GM12873 (cell line): ENCODE results near the gene TRPC6.

ENCODE experiments used
- TF ChIP-seq, protein P1 (sequence below): IDR thresholded peaks from 2 replicates; pipeline ENCODE4 v1.5.1; 2012; ENCODE audit warnings: low read depth, mild to moderate bottlenecking, moderate library complexity, low read length, control low read depth; ENCODE audit not compliant: insufficient read depth; ENCODE audit errors: missing control alignments

The TRPC6 gene

DNA sequence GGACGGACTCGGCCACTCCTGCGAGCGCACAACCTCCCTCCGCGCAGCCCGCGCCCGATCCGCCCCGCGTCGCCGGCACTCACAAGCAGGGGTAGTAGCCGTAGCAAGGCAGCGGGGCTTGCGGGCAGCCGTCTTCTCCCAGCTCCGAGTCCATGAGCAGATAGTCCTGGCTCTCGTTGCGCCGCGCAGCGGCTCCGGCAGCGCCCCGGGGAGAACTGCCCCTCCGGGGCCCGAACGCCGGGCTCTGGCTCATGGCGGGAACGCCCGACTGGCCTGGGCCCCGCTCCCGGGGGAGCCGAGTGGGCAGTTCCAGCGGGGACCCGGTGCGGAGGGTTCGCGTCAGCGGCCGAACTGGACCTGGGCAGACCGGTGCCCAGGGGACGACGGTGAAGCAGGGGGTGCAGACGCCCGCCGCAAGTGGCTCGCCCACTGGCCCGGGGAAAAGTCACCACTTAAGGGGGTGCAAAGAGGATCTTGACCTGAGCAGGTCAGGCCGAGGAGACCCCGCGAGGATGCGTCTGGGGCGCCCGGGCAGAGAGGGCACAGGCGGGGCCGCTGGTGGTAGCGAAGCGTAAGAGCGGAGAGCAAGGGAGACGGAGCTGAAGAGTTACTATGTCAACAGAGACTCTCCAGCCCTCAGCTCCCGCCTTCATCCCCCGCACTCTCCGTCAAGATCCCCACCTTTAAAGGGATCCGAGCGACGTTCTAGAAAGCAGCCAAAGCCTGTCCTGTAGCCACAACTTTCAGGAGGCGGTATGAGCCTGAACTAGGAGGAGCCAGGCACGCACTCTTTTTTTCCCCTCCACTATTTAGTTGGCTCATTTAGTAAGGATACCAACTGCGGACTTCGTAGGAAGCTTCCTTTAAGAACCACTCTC lies at the start of gene TRPC6:
Gene TRPC6, minus strand, starts transcription at position 757 of the 878 bp plus-strand sequence. Its CDS starts 504 bp downstream, at position 253.
- TF ChIP-seq, protein P1, sequence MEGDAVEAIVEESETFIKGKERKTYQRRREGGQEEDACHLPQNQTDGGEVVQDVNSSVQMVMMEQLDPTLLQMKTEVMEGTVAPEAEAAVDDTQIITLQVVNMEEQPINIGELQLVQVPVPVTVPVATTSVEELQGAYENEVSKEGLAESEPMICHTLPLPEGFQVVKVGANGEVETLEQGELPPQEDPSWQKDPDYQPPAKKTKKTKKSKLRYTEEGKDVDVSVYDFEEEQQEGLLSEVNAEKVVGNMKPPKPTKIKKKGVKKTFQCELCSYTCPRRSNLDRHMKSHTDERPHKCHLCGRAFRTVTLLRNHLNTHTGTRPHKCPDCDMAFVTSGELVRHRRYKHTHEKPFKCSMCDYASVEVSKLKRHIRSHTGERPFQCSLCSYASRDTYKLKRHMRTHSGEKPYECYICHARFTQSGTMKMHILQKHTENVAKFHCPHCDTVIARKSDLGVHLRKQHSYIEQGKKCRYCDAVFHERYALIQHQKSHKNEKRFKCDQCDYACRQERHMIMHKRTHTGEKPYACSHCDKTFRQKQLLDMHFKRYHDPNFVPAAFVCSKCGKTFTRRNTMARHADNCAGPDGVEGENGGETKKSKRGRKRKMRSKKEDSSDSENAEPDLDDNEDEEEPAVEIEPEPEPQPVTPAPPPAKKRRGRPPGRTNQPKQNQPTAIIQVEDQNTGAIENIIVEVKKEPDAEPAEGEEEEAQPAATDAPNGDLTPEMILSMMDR, result no peak

DNA sequence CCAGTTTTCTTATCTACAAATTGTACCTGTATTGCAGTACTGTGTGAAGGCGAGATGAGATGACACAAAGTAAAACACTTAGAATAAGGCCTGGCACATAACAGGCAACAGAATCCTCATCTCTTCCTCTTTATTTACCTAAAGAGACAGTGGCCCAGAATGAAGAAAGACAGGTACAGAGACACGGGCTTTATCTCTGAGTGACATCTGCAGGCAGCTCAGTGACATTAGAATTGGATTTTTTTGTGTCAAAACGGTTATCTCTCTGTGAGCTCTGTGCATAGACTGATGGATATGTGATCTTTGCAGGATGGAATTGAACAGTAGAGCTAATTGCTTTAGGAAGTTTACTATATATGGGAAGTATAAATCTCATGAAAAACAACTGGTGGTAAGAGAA lies 36.2 kb upstream of the TRPC6 start:
- TF ChIP-seq, protein P1, result peak; percentile 16

DNA sequence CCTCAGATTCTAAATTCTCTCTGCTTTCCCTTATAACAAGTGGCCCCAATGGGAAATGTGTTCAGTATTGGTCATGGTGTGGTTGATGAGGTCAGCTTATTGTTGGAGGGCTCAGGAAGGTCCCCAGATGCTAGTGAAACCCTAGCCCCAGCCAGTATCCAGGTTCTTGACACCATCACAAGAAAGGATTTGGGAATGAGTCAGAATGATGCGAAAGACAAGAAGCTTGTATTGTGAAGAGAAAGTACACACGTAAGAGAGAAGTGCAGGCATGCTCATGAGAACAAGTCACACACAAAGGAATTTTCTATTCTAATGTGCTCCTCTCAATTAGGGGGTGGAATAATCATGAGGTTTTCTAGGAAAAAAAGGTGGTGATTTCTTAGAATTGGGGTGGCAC lies 34.9 kb upstream of the TRPC6 start:
- TF ChIP-seq, protein P1, result no peak

DNA sequence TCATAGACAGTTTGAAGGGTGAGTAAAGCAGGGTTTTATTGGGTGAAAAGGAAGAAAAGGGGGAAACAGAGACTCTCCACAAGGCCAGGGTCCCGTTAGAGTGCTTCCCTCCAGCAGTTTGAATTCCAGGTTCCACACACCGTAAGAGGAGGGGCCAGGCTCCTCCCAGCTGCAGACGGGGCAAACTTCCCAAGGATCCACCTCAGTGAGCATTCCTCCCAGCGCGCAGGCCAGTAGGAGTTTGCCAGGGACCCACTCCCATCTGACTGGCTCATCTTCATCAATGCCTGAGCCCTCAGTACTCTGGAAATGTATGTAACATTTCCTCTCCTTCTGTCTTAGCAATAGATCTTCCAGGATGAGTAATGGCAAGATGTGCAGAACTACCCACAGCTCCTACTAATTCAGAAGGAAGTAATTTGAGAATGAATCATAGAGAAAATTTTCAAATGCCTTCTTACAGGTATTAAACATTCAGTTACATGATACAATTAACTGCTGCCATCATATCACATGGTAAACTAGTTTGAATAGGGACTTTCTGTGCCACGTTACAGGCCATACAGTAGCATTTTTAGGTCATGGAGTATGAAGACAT lies 34.0 kb upstream of the TRPC6 start:
- TF ChIP-seq, protein P1, result no peak

DNA sequence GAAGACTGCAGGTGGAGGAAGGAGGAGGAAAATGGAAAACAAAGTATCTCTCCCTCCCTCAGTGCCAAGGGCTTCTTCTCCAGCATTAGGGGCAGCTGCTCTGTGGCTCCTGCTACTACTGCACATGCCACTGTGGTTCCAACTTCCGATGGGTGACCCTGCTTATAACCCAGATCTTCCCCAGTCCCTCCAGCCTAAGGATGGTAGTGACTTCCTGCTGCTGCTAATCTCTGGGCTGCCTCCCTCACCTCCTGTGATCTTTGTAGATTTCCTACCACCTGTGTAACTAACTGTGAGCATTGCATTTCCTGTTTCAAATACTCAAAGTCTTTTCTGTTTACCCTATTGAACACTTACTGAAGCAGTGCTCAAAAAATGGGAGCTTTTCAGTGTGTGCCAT lies 28.7 kb upstream of the TRPC6 start:
- TF ChIP-seq, protein P1, result no peak

DNA sequence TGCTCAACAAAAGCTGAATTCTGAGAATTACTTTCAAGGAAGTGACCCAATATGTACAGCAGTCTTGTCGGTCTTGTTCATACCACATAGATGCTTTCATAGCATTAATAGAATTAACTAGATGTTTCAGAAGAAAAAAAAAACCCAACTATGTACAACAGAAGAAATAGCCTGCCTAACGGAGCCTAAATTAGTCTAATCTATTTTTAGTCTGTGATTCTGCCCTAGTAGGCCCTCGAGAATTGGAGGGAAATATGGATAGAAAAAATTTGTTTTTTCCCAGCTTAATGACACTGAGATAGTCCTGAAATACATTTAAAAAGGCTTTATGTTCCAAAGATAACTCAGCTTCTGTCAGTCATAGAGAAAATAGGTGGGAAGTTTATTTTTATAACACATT lies 17.1 kb upstream of the TRPC6 start:
- TF ChIP-seq, protein P1, result no peak

DNA sequence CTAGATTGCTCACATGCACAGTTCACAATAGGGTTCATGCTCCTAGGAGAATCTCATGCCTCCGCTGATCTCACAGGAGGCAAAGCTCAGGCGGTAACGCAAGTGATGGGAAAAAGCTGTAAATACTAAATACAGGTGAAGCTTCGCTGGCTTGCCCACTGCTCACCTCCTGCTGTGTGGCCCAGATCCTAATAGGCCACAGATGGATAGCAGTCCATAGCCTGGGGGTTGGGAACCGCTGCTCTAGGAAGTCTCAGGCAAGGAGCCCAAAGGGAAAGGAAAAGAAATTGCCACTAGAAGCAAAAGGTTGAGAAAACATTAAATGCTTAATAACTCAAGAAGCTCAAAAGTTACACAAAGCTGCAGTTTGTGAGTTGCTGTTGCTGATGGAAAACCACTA lies 3.2 kb upstream of the TRPC6 start:
- TF ChIP-seq, protein P1, result no peak
